HG03103 (cell line): Measurements from ENCODE around the gene BMP2K.

Experiments
- ATAC-seq: cut with Tn5 transposase; IDR thresholded peaks from one replicate; pipeline ENCODE4 v1.9.1; 2021; ENCODE audit warnings: low read depth; ENCODE audit not compliant: unreplicated experiment

Gene BMP2K

DNA sequence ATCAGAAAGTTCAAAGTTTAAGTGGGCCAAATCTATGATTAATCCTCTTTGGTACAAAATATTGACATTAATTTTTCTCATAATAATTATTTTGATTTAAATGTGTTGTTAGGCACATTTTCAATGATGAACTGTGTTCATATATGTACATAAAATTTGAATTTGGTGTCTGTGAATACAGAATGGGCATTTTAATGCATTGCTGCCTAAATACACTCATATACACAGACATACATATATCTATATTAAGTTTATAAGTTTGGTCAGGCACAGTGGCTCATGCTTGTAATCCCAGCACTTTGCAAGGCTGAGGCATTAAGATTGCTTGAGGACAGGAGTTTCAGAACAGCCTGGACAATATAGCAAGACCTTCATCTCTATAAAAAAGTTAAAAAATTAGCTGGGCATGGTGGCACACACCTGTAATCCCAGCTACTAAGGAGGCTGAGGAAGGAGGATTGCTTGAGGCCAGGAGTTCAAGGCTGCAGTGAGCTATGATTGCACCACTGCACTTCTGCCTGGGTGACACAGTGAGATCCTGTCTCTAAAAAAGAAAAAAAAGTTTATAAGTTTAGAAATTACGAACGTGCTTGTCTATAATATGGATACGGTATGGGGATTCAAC lies 12.3 kb upstream of the BMP2K start:
- no peak for ATAC-seq

DNA sequence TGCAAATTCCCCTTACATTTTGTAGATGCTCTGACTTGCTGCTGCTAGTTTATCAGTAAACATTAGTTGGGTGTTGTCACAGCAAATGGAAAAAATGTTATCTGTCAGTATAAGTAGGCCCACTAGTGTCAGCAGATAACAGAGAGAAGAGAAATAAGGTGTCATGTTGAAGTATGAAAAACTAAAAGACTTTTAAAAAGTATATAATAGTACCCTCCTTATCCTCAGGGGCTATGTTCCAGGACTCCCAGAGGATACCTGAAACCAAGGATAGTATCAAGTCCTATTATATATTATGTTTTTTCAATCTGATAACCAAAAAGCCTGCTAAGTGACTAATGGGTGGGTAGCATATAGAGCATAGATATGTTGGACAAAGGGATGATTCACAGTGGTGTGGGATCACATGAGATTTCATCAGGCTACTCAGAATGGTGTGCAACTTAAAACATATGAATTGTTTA lies 11.6 kb upstream of the BMP2K start:
- ATAC-seq = no peak

DNA sequence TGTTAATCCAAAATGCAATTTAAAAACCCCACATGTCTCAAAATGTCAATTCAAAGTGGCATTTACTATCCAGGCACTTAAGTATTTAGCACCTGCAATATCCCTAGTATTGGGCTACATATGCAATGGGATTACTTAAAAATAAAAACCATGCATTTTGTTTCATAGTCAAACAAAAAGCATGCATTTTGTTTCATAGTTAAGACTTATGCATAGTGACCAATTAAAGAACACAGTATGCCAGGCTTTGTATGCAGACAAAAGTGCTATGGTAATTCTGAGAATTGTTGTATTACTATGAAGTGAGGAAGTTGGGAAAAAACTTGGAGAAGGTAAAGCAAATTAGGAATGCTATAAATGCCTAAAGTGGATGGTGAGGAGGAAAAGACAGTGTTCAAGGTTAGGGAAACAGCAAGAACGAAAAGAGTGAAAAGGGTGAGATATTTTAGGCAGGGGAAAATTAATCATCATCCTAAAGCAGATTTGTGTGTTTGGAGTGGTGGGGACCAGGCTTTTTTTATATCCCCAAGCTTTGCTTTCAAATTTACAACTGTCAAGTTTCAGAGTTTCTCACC lies 10.6 kb upstream of the BMP2K start:
- no peak for ATAC-seq

DNA sequence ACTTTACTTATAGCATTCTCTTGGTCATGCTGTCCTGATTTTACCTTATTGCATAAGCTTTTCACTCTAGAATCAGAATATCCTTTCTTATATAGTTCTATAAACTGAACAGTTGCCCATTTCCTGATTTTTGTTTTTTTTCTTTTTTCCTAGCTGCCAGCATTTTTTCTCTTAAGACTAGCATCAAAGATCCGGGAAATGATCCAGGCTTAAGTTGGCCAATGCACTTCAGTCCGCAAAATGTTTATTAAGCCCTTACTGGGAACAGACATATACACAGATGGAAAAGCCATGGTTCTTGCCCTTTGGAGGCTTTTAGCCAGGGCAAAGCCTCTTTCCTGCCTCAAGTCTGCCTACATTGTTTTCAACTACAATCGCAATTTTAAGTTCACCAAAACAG lies 10.1 kb upstream of the BMP2K start:
- ATAC-seq = no peak

DNA sequence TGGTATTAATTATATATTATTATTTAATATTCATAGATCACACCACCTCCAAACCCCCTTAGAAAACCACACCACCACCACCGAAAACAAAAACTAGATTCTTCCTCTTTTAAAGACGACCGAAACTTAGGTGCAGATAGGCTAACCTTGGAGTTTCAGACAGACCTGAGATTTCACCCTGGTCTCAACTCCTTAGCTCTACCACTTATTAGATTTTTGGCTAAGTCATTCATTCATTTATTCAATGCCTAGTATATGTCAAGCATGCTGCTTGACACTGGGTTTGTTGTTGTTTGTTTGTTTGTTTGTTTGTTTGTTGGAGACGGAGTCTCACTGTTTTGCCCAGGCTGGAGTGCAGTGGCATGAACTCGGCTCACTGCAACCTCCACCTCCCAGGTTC lies 9.5 kb upstream of the BMP2K start:
- ATAC-seq = peak; percentile 90

DNA sequence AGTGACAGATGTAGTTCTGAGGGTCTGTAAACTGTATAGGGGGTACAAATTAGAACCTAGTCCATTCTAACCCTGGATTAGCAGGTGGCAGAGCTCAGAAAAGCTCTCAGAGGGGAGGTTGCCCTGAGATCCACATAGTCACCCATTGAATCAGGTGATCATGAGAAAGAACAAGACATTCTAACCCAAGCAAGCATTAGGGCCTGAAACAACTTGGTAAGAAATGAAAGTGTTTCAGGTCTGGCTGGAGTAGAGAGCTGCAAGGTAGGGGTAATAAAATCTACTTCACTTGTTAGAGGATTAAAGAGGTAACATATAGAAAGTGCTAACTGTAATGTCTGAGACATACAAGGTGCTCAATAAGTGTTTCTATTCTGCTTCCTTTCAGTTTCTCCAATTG lies 8.8 kb upstream of the BMP2K start:
- peak; percentile 55 for ATAC-seq

DNA sequence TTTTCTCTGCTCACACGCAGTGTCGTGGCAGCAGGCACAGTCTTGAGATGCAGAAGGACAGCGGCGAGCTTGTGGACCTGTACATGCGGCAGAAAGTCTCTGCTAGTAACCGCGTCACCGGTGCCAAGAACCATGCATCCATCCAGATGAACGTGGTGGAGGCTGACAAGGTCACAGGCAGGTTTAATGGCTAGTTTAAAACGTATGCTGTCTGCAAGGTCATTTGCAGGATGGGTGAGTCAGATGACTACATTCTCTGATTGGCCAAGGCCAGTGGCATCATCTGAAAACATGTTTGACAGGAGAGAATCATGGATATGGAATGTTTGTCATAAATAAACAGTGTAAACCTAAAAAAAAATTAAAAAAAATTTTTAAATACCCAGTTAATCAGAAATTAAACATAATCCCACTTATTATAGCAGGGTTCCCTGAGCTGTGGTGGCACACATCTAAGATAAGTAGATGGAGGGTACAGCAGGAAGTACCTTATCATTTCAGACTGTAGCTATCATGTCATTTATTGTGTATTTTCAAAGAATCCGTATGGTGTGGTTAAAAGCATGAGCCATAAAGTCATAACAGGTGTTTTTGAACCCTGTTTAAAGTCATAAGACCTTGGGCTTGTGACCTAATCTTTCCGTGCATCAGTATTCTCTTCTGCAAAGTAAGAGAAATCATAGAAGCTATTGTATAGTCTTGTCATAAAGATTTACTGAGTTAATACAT lies 7.5 kb upstream of the BMP2K start:
- ATAC-seq = no peak

DNA sequence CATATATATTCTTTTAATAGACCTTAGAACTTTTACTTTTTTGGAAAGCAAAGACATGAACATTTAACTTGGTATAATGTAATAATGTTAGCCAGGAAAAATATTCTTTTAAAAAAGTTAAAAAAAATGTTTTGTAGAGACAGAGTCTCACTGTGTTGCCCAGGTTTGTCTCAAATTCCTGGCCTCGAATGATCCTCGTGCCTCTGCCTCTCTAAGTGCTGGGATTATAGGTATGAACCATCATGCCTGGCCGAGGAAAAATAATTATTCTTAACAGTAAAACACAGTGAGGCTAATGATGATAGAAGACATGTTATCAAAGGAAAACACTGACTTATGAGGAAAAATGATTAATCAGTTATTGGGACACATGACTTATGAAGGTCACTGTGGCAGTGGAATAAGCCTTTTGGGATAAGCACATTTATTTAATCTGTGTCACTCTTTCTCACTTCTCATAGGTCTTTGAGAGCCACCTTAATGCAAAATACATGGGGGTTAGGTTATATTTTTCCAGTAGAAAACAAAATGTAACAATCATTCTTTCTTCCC lies 6.0 kb upstream of the BMP2K start:
- no peak for ATAC-seq

DNA sequence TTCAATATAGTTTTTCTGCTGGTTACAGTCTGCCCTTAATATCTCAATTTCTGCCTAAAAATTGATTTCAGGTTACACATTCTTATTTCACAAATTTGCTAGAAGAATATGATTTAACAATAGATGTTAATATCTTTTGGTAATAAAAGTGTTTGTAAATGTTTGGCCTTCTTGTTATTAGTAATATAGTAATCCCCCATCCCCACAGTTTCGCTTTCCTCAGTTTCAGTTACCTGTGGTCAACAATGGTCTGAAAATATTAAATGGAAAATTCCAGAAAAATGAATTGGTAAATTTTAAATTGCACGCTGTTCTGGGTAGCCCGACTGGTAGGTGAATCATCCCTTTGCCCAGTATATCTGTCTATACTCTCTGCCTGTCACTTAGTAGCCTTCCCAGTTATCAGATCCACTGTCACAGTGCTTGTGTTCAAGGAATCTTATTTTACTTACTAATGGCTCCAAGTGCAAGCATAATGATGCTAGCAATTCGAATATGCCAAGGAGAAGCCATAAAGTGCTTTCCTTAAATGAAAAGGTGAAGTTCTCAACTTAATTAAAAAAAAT lies 3.5 kb upstream of the BMP2K start:
- ATAC-seq = no peak

DNA sequence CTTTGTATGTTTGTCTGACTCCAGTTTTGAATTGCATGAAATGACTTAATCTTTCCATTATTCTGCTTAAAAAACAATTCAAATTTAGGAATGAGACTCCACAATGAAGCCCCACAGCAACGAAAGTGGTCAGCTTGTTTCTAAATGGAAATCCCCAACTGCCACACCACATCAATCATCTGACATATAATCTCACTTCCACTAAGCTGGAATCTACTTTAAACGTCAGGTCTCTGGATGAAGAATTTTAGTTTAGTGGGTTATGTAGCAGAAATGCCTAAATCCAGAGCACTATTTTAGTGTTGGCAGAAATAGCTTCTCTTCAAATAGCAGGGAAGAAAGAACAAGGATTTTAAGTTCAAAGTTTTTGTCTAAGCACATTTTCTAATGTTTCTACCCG lies 1.7 kb upstream of the BMP2K start:
- no peak for ATAC-seq

DNA sequence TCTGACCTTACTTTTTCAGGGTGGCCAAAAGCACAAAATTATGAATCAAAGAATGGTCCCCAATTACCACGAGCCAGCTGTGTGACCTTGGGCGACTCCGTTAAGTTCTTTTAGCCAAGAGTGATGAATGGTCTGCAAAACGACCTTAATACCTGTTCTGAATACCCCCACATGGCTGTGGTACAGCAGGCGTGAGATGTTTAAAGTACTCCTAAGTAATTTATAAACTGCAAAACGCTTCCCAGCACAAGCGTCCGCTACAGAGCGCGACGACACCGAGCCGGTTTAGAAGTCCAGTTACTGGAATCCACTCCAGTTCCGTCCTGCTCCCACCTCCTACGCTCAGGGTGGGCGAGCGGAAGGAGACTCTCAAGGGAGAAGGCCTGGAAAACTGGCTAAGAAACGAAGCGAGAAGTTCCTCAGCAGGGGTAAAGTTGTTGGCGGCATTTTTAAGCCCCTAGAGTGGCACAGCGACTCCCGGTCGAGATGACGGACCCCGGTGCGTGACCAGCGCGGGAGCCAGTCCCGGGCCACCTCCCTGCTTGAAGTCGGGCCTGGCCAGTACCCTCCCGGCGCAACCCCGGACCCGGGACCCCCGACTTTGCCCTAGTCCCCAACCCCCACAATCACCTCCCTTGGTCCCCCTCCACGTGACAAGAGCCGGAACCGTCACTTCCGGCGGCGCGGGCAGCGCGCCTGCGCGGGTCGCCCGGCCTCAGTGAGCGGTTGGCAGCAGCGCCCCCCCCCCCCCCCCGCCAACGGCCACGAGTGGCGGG lies 659 bp upstream of the BMP2K start:
- peak; percentile 47 for ATAC-seq

DNA sequence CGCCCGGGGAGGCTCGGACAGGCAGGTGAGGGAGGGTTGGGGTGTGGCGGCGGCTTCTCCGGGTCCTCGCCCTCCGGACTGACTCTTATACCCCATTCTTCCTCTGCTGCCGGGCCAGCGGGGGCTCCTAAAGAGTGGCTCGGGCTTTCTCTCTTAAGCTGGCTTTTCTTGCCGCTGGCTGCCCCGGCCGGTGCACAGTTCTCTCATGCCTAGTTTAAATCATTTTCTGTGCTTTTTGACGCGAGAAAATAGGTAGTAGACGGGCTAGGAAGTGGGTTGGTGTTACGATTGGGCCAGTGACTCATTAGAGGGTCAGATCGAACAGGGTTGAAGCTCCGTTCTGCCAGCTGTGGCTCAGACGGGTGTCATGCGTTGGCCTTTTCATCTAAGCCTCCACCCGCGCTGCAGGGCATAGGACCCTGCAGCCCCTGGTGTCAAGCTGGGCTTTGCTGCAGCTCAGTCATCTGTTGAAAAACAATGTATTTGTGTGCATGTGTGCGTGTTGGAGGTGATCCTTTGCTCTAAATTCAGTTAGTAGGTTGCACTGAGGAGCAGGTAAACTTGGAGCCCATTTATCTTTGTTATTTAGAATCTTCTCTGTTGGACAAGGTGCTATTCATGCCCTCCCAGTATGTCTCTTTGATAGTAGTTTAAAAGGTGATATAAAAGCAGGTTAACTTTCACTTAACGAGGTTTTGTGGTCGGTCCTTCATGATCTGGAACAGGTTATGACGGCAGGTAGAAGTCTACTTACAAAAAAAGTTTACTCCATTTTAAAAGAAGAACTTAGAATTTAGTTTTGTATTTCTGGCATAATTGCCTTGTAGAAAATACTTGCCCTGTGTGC lies 802 bp downstream of the BMP2K start:
- ATAC-seq = peak; percentile 24

DNA sequence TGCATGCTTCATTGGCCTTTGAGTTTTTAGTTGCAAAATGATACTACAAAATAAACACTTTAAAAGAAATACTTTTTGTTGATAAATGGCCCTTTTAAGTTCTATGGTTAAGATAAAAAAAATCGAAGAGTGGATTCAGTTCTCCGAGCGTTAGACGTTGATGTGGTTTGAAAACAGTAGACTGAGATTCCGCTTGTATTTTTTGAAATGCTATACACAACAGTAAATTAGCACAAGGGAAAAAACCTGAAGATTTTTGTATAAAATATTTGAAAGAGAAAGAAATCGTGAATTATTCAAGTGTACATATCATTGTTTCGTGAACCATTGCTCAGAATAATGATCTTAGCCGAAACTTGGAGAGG lies 1.4 kb downstream of the BMP2K start:
- no peak for ATAC-seq

DNA sequence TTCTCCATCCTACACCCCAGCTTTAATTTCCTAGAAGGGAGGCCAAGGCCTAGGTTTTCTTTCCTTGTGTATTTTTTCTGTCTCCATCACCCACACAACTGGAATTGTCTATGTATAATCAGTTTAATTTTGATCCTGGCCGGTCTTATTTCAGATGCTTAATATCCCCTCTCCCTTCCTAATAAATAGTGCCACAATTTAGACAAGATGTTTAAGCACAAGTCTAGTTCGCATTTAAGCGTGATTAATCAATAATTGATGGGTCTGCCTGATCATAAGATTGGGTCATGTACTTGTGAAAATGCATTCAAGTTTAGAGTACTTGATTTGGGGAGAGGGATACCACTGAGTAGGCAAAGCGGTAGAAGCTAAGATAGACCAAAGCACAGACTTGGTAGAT lies 2.4 kb downstream of the BMP2K start:
- ATAC-seq = no peak

DNA sequence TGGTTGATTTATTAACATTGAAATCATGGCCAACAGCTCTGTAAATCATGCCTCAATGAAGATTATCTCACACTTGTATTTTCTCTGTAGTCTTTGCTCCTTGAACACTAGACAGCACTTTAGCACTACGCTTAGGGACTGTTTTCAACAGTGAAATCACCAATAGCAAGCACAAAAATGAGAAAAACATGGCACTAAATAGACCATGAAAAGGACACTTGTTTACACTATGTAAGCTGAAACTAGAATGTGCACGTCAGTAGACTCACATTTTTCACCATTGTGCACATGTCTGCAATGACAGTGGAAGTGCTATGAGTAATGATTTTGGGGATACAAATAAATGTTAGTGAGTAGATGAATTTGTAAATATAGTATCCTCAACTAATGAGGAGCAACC lies 3.1 kb downstream of the BMP2K start:
- no peak for ATAC-seq

DNA sequence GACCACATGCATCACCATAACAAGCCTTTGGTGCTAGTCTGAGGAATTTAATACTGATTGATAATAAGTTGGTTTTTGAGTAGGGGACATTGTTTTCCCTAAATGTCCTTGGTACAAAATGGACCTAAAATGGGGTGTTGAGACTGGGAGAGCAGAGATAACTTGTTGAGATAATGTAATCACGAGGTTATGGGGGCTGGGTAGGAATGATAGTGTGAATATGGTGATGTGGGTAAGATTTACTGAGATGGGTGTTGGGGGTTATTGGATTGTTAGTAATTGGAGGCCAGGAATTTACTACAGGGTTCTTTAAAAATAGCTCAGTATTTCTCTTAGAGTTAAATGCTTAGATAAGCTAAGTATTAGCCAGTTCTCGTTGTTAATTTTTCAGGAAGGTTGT lies 3.9 kb downstream of the BMP2K start:
- ATAC-seq = no peak

DNA sequence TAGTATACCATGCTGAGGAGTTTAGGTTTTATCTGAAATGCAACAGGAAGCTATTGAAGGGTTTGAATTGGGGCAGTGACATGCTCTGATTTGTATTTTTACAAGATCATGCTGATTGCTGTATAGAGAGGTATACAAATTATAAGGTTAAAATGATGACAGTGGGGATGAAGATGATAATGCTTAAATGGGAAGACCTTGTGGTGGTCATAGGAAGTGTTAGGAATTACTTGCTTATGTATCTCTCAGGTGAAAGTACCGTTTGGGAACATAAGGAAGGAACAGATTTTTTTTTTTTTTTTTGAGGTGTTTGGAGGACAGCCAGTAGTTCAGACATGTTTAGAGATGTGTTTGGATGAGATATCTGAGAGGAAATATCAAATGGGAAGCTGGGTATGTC lies 5.0 kb downstream of the BMP2K start:
- ATAC-seq = no peak

DNA sequence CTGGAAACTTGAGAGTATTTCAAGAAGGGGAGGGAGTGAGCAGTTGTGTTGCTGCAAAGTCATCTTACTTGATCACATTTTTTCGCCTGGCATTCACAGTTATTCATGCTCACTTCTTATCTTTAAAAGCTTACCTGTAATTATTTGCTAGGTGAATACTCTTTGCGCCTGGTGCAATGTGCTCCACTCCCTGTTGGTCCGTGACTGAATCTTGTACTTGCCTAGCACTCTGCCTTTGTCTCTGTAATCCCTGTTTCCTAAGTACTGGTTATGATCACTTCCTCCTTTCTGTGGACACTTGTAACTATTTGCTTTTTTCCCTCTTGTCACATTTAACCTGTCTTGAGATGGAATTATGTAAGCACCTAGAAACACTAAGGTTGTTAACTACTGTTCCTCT lies 5.8 kb downstream of the BMP2K start:
- ATAC-seq = no peak

DNA sequence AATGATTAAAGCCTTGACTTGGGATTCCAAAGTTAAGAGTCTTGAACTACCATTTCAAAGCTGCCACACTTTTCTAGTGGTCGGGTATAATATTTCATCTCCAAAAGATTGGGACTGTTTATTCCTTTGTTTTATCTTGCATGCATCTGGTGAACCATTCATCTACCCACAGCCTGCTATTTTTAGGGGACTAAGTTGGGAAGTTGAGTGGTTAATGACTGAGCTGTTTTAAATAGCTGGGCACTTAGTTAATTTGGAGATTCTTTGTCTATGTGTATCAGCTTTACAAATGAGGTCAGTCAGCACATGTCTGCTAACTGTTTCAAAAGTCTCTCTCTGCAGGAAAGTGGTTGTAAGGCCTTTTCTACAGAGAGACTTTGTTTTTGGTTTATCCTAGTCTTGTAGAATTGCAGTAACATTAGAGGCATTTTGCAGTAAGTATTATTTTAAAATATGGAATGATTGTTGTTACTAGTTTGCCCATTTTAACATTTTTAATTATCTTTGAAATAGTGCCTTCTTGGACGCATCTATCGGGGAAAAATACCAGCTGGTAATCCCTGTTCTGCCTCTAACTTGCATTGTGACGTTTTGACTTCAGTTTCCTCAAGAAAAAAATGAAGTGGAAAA lies 8.2 kb downstream of the BMP2K start:
- ATAC-seq = no peak
